Choroid plexus epithelial cell (primary cell): ENCODE data around the gene KCNAB1.
"Not testable (repeated sequence)": the region's sequence is repeated elsewhere in the genome, so short reads cannot be mapped to it uniquely, and the experiment has no call there.

Experiments used
- DNase-seq: peaks from one replicate; pipeline ENCODE4 v3.0.0-alpha.2; 2010; ENCODE audit warnings: low read depth
- H3K4me3 ChIP-seq: 2 replicates; pipeline ENCODE4 v1.5.1; 2011; ENCODE audit warnings: low read depth, mild to moderate bottlenecking, control low read depth, low read length, moderate library complexity
- TF ChIP-seq, protein P1 (sequence below): conservative IDR thresholded peaks from 2 replicates; pipeline ENCODE4 v1.5.1; 2011; ENCODE audit warnings: low read depth, mild to moderate bottlenecking, control low read depth, inconsistent platforms, low read length, moderate library complexity

KCNAB1 gene

DNA sequence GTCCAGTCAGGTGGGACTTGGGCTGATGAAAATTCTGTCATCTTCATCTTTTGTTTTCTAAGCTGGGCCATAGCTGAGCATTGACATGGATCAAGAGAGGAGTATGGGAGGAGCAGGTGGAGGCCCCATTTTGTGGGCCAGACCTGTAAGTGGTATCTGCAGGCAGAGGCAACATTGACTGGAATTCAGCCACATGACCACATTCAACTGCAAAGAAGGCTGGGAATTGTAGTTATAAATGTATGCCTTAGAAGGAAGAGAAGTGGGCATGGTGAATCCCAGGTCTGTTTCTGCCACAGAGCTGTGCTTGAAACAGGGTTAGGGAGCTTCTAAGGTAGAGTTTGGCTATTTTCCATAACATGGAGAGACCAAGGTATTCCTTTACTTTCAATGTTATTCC lies 11.4 kb downstream of the KCNAB1 start:
- no peak for DNase-seq
- TF ChIP-seq, protein P1, sequence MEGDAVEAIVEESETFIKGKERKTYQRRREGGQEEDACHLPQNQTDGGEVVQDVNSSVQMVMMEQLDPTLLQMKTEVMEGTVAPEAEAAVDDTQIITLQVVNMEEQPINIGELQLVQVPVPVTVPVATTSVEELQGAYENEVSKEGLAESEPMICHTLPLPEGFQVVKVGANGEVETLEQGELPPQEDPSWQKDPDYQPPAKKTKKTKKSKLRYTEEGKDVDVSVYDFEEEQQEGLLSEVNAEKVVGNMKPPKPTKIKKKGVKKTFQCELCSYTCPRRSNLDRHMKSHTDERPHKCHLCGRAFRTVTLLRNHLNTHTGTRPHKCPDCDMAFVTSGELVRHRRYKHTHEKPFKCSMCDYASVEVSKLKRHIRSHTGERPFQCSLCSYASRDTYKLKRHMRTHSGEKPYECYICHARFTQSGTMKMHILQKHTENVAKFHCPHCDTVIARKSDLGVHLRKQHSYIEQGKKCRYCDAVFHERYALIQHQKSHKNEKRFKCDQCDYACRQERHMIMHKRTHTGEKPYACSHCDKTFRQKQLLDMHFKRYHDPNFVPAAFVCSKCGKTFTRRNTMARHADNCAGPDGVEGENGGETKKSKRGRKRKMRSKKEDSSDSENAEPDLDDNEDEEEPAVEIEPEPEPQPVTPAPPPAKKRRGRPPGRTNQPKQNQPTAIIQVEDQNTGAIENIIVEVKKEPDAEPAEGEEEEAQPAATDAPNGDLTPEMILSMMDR, result no peak
- H3K4me3 ChIP-seq, result no peak overlapping the region

DNA sequence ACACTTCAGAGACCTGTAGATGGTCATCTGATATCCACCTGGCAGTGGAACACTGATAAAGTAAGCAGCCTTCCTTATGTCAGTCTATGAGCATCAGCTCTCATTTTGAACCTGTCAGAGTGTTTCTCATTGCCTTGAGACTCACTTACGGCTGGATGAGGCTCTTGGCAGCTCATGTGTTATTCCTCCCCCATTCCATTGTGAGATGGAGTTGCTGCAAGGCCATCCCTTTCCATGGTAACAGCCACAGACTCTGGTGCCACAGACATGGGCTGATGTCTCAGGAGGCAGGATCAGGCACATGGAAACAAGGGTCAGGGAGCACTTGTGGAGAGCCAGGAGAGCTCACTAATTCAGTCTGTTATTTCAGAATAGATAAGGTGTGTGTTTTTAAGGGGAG lies 11.9 kb downstream of the KCNAB1 start:
- TF ChIP-seq, protein P1, result no peak
- no peak overlapping the region for H3K4me3 ChIP-seq
- DNase-seq, result no peak

DNA sequence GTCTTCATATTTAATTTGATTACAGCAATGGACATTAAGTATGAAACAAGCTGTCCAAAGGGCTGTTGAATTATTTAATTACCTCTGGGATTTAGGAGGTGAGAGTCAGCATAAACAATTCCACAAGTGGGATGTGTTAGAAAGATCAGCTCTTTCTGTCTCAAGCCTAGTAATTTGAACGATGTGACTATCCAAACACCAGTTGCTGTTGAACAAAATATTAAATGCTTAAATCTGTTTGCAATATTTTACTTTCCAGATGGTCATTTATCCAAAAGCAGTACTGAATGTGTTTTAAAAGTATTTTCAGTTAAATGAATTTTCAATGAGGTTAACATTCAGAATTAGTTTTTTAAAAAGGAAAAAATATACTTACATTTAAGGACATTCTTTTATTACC lies 12.7 kb downstream of the KCNAB1 start:
- no peak for DNase-seq
- H3K4me3 ChIP-seq, result no peak overlapping the region
- TF ChIP-seq, protein P1, result no peak

DNA sequence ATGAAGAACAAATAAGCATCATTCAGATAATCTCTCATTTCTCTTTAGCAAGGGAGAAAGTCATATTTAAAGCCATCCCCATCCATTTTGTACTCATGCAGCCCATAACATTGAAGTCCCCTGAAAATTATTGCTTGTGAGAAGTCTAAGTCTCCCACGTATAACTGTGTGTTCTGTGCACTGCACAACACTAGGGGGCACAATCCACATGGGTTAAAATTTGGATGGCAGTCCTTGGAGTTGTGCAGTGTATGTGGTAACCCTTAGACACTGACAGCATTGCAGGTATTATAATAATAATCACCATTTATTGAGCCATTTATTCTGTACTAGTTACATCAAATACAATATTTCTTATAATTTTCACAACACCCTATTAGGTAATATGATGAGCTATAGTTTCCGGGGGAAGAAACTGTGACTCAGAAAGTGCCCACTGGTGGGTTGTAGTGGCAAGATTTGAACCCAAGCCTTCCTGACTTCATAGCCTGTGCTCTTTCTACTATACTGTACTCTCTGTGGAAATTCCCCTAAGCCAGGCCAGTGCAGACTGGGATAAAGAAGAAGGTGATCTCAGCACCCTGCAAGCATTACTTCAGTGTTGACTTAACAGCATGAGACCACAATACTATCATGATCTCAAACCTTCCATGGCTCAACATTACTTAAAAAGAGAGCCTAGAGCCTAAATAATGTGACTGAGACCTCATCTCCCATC lies 15.7 kb downstream of the KCNAB1 start:
- H3K4me3 ChIP-seq, result no peak overlapping the region
- TF ChIP-seq, protein P1, result peak; percentile 15
- DNase-seq, result no peak

DNA sequence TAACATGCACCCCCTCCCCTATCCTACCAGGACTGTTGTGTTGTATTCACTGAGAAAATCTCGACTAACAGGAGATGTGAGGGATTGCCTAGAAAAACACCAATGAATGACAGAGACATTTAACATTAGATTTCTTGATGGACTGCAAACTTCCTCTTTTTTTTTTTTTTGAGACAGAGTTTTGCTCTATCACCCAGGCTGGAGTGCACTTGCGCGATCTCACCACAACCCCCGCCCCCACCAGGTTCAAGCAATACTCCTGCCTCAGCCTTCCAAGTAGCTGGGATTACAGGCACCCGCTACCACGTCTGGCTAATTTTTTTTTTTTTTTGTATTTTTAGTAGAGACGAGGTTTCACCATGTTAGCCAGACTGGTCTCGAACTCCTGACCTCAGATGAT lies 17.0 kb downstream of the KCNAB1 start:
- DNase-seq, H3K4me3 ChIP-seq: not testable (repeated sequence)

DNA sequence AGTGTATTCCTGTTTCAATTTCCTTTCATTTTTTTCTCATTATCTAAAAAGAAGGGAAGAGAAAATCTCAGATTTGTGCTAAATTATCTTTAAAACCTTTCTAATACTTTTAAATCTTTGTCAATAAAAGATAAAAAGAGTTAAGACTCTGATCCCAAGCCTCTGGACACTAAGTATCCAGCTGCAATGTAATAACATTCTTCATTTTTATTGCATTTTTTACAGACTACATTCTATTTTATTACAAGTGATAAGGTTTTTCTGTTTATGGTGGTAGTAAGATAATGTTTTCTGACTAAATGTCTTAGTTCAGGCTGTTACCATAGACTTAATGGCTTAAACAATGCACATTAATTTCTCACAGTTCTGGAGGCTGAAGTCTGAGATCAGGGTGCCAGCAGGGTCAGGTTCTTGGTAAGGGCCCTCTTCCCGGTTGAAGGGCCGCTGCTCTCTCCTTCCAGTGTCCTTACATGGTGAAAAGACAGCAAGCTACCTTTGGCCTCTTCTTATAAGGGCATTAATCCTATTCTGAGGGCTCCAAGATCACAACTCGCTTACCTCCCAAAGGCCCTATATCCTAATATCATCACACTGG lies 19.7 kb downstream of the KCNAB1 start:
- H3K4me3 ChIP-seq, result no peak overlapping the region
- no peak for DNase-seq
- TF ChIP-seq, protein P1, result no peak

DNA sequence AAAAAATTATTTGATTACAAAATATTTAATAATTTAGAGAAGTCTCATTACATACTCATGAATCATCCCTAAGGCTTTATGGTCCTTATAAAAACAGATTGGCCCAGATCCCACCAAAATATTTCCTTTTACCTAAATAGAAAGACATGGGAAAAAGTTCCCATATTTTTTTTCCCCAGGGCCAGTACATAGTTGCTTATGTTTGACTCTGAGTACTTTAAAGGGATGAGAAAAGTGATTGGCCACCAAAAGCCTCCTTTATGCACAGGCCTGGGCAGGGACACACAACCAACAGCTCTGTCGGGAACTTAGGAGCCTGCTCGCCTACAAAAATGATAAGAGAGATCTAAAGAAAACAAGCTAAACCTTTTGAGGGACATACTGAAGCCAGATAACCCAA lies 22.3 kb downstream of the KCNAB1 start:
- H3K4me3 ChIP-seq, result no peak overlapping the region
- TF ChIP-seq, protein P1, result no peak
- peak; percentile 15 for DNase-seq
